Fibroblast of lung (primary cell): ENCODE results near the gene CCDC92B.

Source experiments
- EZH2 ChIP-seq: IDR thresholded peaks from 2 replicates; pipeline ENCODE4 v1.5.1; 2012; ENCODE audit warnings: low read length, control low read depth, mild to moderate bottlenecking; ENCODE audit errors: missing control alignments
- TF ChIP-seq, protein P1 (sequence below), 2 donors: IDR thresholded peaks in 1 of 2; conservative IDR thresholded peaks in 1 of 2; 1 replicate in 1 of 2; 2 replicates in 1 of 2; pipeline ENCODE4 v1.5.1; 2011 to 2012; ENCODE audit warnings: low read length in 2 of 2, control low read depth in 1 of 2, inconsistent platforms in 1 of 2, low read depth in 1 of 2, mild to moderate bottlenecking in 1 of 2

DNA sequence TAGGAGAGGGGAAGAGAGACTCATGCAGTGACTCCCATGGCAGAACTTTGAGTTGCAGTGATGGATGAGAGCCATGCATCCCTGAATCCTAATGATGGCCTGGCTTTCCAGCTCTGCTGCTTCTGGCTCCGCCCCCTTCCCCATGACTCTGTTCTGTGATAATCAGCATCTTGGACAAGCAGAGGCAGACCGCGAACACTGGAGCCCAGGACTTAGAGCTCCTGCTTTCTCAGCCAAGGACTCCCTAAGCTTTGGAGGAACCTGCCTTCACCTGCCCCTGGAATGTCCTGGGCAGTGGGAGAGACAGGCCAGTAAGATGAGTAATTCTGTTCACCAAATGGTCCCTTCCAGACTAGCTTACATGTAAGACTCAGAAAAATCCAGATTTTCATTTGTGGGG lies 12.5 kb downstream of the CCDC92B start:
- TF ChIP-seq, protein P1, sequence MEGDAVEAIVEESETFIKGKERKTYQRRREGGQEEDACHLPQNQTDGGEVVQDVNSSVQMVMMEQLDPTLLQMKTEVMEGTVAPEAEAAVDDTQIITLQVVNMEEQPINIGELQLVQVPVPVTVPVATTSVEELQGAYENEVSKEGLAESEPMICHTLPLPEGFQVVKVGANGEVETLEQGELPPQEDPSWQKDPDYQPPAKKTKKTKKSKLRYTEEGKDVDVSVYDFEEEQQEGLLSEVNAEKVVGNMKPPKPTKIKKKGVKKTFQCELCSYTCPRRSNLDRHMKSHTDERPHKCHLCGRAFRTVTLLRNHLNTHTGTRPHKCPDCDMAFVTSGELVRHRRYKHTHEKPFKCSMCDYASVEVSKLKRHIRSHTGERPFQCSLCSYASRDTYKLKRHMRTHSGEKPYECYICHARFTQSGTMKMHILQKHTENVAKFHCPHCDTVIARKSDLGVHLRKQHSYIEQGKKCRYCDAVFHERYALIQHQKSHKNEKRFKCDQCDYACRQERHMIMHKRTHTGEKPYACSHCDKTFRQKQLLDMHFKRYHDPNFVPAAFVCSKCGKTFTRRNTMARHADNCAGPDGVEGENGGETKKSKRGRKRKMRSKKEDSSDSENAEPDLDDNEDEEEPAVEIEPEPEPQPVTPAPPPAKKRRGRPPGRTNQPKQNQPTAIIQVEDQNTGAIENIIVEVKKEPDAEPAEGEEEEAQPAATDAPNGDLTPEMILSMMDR (conservative IDR thresholded peaks at IDR 0.05 in 1 of 2, IDR thresholded peaks at IDR 0.05 in 1 of 2; ENCODE audit: low read depth in 1 of 2, low read length in 2 of 2), result no peak
- no peak for TF ChIP-seq EZH2
